ENCODE data around the gene DGCR6L. TPM values are rescaled to one million over a fixed set of nuclear protein-coding genes. Genes with fewer than 3 reads are reported as not detected.
"Not testable (repeated sequence)": the region's sequence is repeated elsewhere in the genome, so short reads cannot be mapped to it uniquely, and the experiment has no call there.

The DGCR6L gene
- total RNA-seq, 1 donor from 2014 or later, result 47.6 TPM

DNA sequence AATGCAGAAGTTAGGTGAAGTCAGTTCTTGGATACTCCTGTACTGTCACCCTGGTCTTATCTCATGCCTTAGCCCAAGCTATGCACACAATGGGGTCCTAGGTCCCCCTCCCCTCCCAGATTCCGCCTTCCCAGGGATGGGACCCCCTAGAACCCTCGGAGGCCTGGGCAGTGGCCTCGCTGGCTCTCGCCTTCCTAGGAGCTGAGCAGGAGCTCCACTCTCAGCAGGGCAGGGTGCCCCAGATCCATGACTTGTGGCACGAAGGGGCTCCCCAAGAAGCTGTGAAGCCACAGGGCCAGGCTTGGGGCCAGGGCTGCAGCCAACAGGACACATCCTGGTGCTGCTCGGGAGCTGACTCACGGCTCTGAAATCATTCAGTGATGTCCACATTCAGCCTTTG, 9.7 kb downstream of the DGCR6L start:
- DNase-seq (ENCODE audit: low read depth in 2 of 2), result not testable (repeated sequence)

DNA sequence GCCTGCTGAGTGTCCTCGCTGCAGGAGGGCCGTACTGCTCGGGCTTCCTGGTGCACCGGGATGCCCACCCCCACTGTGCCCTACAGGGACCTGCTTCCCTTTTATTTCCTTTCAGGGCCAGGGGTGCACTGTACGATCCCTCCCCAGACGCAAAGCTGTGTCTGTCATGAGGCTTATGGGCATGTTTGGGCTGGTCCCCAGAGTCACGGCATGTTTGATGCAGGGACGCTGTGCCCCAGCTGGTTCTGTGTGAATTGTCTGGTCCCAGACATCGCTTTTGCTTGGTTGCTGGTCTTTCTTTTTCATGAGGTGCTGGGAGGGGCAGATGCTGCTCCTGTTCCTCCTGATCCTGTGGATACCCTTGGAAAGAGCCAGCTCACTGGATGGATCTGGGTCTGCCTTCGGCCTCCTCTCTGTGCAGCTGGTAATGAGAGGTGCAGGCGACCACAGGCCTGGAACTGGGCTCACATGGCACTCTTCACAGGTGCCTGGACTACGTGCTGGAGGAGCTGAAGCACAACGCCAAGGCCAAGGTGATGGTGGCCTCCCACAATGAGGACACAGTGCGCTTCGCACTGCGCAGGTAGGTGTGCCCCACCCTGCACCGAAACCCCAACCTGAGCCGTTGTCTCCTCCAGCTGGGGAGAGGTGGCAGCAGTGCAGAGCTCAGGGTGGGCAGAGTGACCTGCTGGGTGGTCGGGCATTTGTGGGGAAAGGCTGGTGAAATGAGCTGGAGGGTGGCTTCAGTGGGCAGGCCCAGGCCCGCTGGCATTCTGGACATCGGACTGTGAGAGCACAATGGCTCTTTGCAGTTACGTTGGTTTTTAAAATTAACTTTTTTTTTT, 10.8 kb downstream of the DGCR6L start:
- DNase-seq (ENCODE audit: low read depth in 2 of 2), result not testable (repeated sequence)

DNA sequence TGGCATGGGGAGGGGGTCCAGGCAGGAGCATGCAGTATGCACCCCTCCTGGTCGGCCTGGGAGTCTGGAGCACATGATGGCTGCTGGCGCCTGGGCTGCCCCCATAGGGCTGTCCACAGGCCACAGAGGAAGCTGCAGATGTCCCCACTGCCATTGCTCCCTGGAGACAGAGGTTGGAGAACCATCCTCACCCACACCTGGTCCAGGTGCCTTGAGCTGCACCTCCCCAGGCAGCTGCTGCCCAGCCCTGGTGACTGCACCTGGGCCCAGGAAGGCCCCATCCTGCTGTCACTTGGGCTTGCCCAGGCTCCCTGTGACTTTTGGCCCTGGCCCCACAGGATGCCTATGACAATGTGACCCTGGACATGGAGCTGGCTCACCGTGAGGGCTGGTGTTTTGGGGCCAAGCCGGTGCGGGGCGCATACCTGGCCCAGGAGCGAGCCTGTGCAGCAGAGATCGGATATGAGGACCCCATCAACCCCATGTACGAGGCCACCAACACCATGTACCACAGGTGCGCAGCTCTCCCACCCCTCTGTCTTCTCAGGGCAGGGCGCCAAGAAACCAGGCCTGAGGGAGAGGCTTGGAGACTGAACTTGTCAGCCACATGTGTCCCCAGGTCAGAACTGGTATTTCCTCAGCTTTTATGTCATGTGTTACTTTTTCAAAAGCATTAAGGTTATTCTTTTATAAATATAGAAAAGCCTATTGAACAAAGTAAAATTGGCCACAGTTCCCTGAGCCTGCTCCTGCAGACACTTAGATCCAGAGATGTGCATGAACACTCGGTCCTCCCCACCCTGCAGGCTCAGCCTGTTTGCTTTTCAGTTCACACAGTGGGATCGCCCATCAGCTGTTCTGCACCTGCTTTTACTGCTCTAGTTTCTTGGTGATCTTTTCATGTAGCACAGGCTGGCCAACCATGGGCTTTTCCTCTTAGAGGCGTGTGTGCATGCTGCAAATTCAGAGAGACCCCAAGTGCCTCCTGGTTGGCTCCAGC, 12.1 kb downstream of the DGCR6L start:
- not testable (repeated sequence) for DNase-seq (ENCODE audit: low read depth in 2 of 2)

DNA sequence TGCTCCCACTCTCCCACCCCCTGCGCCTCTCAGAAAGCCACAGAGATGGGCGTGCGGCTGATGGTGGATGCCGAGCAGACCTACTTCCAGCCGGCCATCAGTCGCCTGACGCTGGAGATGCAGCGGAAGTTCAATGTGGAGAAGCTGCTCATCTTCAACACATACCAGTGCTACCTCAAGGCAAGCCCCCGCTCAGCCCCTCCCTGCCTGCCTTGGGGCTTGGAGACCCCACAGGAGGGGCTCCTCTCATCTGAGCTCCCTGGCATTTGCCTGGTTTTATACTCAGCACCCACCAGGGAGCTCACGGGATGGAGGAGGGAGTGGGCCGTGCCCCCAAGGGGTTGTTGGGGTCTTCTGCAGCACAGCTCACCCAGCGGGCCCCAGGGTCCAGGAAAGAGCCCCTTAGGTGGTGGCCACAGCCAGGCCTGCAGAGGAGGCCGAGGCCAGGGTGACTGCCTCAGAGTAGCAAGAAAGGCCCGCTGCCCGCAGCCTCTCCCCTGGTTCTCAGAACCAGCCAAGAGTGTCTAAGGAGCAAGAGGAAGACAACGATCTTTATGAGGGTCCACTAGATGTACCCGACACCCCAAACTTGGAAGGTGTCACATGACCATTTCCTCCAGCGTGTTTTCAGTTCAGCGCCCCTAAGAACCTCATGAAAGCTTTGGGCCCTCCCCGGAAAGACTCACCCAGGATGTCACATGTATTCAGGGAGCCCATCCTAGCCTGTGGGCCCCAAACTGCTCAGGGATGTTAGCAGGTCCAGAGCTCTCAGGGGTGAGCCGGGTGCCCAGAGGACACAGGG, 13.0 kb downstream of the DGCR6L start:
- not testable (repeated sequence) for DNase-seq (ENCODE audit: low read depth in 2 of 2)

DNA sequence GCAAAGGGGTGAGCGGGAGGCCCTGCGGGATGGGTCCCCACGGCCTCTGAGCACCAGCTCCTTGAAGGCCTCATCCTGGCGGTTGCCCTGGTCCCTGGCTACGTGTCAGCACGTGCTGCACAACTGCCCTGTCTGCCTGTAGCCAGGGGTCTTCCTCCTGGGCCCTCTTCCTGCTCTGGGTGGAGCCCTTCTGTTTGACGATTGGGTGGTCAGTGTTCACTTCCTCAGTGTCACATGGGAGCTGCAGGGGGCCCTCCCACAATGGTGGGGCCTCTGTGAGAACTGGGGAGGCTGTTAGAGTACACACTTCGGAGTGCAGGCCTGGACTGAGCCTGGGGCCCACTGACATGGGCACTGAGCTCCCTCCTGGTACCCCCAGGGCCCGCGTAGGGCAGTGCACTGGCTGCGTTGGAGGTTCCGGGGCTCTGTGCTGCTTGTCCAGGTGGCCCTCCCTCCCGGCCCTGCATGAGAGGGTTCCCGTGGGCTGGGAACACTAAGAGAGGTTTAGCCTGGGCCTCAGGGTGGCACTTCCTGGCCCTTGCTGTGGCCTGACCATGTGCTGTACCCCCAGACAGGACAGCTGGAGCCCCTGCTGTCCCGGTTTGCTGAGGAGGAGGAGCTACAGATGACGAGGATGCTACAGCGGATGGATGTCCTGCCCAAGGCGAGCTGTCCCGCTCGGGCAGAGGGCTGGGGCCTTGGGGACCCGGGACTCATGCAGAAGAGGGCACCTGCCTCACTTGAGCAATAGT, 13.8 kb downstream of the DGCR6L start:
- DNase-seq (ENCODE audit: low read depth in 2 of 2), result no peak

DNA sequence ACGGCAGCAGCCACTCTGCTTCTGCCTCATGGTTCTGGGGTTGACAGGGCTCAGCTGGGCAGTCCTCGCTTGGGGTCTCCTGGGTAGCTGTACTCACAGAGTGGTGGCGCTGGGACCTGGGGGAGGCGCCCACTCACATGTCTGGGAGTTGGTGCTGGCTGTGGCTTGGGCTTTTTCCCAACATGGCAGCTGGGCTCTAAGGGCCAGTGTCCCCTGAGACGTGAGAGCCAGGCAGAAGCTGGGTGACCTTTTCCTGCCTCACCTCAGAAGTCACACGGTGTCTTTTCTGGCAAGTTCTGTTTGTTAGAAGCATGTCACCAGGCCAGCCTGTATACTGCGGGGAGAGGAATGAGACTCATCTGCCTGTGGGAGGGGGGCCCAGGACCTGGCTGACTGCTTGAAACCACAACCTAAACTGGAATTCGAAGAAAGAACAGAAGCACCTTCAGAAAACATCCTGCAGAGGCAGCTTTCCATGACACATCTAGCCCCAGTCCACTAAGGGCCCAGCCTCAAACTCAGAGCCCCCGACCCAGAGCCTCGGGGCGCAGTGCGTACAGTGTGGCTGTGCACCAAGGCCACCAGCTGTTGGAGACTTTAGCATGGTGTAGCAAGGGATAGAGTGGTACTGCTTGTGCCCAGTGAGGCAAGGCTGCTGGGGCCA, 14.5 kb downstream of the DGCR6L start:
- not testable (repeated sequence) for DNase-seq (ENCODE audit: low read depth in 2 of 2)

DNA sequence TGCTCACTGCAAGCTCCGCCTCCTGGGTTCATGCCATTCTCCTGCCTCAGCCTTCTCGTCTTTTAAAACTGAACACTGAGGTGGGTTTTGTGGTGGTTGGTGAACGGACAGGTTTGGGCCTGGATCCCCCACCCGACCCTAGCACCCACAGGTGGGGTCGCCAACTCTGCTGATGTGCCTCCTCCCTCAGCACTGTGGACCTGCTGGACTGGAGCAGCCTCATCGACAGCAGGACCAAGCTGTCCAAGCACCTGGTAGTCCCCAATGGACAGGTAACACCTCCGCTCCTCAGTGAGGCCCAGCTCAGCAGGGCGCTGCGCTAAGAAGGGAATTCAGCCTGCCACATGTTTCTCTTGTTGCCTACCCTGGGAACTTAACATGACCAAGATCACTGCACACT, 15.2 kb downstream of the DGCR6L start:
- no peak for DNase-seq (ENCODE audit: low read depth in 2 of 2)

DNA sequence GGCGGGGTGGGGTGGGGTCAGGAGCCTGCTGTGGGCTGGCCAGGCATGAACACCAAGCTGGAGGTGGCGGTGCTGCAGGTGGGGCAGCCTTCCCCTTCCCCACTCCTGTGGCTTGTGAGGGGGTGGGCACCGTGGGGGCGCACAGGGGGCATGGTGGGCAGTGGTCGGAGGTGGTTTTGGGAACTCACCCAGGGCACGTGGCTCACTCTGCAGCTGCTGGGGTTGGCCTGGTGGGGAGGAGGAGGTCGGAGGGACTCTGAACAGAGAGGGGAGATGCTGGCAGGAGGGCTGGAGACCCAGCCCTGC, 16.7 kb downstream of the DGCR6L start:
- DNase-seq (ENCODE audit: low read depth in 2 of 2), result not testable (repeated sequence)

DNA sequence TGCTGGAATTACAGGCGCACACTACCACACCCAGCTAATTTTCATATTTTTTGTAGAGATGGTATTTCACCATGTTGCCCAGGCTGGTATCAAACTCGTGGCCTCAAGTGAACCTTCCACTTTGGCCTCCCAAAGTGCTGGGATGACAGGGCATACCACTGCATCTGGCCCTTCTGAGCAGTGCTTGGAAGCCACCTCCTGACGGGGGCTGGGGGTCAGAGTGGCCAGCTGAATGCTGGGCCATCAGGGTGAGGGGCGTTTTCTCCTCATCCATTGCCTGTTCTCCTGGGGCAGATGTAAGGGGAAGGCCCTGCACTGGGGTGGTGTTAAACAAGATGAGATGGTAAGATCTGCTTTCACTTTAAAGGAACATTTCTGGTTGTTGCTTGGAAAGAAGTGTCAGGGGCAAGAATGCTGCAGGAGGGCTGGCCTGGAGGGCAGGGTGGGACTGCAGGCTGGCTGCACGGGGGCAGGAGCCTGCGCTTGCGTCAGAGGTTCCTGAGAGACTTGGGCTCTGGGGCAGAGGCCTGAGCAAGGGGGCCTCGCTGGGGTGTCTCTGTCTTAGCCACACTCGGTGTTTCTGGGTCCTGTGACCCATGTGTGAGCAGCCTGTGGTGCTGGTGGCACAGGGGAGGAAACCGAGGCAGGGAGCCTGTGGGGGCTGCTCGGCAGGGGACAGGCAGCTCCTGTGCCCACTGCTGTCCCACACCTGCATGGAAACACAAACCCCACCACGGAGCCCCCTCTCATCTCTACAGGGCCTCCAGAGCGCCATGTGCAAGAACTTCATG, 17.2 kb downstream of the DGCR6L start:
- no peak for DNase-seq (ENCODE audit: low read depth in 2 of 2)

DNA sequence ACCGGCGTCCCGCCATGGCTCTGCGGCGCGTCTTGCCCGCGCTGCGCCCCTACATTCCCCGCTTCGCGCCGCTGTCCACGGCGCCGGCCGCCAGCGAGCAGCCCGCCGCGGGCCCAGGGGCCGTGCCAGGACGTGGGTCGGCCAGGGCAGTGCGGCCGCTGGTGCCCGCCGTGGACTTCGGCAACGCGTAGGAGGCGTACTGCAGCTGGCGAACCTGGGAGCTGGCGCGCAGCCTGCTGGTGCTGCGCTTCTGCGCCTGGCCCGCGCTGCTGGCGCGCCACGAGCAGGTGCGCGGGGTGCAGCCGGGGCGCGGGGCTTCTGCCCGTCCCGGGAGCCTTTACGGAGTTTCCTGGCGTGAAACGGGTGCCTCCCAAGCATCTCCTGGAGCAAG, 20.1 kb downstream of the DGCR6L start:
- DNase-seq (ENCODE audit: low read depth in 2 of 2), result peak; percentile 48 to 59

DNA sequence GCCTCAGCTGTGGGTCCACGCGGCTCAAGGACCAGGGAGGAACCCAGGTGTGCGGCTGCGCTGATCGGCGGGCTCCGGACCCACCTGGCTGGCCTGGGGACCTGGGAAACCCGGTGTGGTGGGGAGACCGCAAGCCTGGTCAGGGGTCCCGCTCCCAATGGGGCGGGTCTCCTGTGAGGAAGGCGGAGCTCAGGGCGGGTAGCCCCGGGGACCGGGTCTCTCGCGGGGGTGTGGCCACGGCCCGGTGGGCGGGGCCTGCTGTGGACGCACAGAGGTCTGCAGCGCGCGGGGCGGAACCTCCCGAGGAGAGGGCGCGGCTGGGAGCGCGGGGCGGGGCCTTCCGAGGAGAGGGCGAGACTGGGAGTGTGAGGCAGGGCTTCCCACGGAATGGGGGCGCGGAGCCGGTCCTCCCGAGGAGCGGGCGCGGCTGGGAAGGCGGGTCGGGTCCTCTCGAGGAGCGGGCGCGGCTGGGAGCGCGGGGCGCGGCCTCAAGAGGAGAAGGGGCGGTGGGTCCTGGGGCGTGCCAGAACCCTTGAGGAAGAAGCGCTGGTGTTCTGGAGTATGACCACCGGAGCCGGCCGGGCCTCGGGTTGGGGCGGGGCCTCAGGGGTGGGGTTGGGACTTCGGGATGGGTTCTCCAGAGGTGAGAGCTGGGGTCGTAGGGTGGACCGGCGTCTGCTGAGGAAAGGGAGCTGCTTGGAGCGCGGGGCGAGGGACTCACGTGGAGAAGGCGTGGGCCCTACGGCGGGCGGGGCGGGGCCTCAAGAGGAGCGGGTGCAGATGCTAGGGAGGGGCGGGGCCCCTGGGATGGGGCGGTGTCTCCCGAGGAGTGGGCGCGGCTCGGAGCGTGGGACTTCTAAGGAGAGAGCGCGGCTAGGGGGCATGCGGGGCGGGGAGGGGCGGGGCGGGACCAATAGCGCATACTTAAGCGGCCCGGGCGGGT, 20.8 kb downstream of the DGCR6L start:
- peak; percentile 66 to 74 for DNase-seq (ENCODE audit: low read depth in 2 of 2)

DNA sequence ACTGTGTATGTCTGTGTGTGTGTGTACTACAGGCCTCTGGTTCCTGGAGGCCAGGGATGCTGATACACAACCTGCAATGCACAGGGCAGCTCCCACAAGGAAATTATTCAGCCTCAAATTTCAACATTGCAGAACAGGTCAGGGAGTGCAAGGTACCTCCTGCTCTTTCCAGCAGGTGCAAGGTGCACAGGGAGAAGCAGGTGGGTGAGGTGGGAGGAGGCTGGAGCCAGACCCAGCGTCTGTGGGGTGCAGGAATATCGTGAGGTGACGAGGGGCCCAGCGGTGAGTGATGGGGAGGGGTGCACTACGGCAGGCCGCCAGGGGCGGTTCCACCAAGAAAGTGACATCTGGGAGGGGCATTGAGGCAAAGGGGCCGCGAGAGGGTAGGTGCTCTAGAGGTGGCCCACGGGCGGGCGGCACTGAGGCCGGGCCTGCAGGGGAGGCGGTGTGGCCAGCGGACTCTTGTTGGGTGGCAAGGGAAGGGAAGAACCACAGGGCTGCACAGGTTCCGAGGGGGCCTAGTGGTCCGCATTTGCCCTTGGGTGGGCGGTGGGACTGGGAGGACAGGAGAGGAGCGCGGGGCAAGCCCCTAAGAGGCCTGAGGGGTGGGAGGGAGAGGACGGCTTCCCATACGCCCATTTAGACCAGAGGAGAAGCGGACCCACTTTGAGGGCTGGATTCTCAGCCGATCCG, 21.6 kb downstream of the DGCR6L start:
- no peak for DNase-seq (ENCODE audit: low read depth in 2 of 2)

DNA sequence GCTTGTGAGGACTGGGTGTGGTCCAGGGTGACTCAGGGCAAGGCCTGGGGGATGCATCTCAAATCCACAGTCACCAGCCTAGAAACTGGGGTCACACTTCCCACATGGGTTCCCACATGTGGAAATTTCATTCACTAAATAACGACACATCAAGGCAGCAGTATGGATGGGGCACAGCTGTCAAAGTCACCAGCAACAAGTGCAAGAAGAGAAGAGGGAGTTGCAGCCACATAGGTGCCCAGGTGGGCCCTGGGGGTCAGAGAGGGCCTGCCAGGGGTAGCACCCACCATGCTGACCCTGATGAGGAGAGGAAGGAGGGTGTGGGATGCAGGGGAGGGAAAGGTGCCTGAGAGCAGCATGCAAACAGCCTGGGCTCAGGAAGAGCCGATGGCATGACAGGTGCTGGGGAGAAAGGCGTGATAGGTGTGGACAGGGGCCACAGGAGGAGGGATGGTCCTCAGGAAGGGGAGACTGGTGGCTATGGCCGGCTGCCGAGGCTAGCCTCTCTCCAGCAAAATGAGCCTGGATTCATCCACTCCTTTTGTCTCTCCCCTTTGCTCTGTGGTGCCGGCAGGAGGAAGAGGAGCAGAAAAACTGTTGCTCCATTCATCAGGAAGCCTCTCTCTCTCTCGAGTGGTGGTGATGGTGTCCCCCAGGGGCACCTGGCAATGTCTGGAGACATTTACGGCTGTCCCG, 22.3 kb downstream of the DGCR6L start:
- DNase-seq (ENCODE audit: low read depth in 2 of 2), result no peak

DNA sequence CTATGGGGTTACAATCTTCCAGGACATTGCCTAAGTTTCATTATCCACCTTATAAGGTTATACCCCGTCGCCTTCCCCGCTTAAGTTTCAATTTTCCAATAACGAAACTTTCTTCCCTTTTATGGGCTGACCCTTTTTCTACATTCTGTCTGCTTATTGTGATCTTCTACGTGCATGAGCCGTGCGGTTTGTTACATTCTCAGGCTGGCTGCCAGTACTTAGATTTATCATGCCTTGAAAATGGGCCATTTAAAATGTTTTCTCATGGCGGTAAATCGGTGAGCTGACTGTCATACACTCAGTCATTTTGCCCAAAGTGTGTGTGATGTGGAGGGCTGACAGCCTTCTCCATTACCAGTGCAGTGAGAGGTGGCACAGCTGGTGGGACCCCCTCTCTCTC, 23.3 kb downstream of the DGCR6L start:
- no peak for DNase-seq (ENCODE audit: low read depth in 2 of 2)

DNA sequence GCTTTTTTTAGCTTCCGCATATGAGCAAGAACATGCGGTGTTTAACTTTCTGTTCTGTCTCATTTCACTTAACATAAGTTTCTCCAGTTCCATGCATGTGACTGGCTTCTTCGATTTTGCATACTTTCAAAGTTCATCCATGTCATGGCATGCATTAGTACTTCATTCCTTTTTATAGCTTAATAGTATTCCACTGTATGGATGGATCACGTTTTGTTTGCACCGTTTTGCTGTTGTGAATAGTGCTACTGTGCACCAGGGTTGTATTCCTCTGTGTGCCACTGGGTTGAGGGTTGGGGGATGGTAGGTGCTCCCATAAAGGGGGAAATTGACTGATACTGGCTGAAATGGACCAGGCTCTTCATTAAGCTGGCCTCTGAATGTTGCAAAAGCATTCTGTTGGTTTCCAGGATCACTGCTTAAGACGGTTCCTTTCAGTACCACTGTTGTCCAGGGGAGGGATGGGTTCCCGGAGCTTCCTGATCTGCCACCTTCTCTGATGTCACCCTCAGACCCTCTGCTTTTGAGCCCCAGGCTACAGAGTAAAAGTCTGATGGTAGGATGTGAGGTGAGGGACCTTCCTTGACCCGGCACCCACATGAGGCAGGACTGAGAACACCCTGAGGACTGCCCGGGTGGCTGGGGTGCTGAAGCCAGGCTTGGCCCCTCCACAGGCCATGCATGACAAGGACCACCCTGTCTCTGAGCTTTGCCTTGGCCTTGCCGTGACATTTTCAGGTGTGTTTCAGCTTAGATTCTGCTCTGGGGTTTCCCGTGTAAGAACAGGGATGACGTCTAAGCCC, 24.4 kb downstream of the DGCR6L start:
- DNase-seq (ENCODE audit: low read depth in 2 of 2), result no peak

DNA sequence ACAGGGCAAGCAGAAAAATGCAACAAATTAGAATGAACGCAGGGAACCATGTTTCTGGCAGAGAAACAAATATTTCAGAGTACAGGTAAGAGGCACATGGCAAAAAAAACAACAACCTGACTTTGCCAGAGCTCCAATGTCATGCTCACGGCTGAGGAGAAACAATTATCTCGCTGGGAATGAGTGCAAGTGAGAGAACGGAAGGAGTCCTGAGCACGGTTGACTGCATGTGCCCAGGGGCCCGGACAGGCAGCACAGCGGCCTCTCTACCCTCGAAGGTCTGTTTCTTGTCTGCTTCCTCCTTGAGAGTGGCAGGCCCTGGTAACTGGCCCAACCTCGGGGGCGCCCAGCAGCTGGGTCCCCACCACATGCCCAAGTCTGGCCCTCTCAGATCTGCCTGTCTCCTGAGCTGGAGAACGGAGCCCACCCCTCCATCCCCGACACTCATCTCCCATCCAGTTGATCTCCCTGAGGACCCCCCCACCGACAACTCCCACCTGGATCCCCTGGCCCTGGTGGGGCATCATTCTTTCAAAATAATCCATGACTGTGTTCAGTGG, 27.1 kb downstream of the DGCR6L start:
- no peak for DNase-seq (ENCODE audit: low read depth in 2 of 2)

Data from lung microvascular endothelial cell (primary cell).